ENCODE measurements around the gene CLDN2.

DNA sequence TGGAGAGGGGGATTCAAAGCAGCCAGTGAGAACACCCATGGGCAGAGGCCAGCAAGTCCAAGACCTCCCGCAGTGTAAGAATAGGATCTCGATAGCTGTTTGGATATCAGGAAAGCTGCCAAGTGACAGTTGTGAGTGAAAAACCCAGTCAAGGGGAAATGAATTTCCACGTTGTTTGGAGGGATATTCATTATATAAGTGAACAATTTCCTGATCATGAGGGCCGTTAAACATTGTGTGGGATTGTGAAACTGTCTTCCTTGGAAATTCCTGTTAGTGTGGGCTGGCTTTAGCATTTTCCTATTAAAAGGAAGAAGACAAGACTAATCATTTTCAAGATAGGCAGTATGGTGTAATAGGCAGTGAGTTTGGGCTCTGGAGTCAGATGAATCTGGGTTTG, 15.0 kb downstream of the CLDN2 start:
- TF ChIP-seq GATA2 (IDR thresholded peaks at IDR 0.05; ENCODE audit: low read depth, low read length) (no peak), GATA3 (IDR thresholded peaks at IDR 0.05; ENCODE audit: low read depth, low read length) (no peak)

Measured in SH-SY5Y (cell line).